ENCODE measurements around the gene FKBP15. TPM values are rescaled to one million over a fixed set of nuclear protein-coding genes. Genes with fewer than 3 reads are reported as not detected.

FKBP15 gene
- total RNA-seq, 1 donor from 2014 or later: 26.9 TPM

DNA sequence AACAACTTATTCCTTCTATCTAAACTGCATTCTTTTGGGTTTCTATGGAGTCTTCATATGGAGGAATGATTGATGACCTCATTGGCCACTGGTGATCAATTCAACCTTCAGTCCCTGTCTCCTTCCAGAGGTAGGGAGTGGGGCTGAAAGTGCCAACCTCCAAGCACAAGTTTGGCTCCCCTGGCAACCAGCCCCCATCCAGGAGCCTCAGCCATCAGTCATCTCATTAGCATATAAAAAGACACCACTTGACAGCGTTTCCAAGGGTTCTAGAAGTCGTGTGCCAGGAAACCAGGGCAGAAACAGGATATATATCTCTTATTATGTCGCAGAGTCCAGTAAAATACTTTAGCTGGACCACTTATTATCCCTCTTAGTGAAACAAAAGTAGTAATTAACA lies 60.5 kb downstream of the FKBP15 start:
- Mint-ChIP-seq H3K27me3 (no peaks in the 10 kb centered on the region), H3K4me1 (ENCODE audit: low read depth) (no peaks in the 10 kb centered on the region), H3K36me3 (ENCODE audit: insufficient read depth) (peaks cover 11% of the 10 kb centered on the region), H3K9me3 (ENCODE audit: low read depth) (no peaks in the 10 kb centered on the region), H3K4me3 (ENCODE audit: low read depth) (no peak overlapping the region), H3K27ac (no peak overlapping the region)
- TF ChIP-seq, protein P1, sequence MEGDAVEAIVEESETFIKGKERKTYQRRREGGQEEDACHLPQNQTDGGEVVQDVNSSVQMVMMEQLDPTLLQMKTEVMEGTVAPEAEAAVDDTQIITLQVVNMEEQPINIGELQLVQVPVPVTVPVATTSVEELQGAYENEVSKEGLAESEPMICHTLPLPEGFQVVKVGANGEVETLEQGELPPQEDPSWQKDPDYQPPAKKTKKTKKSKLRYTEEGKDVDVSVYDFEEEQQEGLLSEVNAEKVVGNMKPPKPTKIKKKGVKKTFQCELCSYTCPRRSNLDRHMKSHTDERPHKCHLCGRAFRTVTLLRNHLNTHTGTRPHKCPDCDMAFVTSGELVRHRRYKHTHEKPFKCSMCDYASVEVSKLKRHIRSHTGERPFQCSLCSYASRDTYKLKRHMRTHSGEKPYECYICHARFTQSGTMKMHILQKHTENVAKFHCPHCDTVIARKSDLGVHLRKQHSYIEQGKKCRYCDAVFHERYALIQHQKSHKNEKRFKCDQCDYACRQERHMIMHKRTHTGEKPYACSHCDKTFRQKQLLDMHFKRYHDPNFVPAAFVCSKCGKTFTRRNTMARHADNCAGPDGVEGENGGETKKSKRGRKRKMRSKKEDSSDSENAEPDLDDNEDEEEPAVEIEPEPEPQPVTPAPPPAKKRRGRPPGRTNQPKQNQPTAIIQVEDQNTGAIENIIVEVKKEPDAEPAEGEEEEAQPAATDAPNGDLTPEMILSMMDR (IDR thresholded peaks at IDR 0.05; ENCODE audit: unreplicated experiment): no peak
- DNase-seq (ENCODE audit: low spot score, unreplicated experiment): no peak

DNA sequence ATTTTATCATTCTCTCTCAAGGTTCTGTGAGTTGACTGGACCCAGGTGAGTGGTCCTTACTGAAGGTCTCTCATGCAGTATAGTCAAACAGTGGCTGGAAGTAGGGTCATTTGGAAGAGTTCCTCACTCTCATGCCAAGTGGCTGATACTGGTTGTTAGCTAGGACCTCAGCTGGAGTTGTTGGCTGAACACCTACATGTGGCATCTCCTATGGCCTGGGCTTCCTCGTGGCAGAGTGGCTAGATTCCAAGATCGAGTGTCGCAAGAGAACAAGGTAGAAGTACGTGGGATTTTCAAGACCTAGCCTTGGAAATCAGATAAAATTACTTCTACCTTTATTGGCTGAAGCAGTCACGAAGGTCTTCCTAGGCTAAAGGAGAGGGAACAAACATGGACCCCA lies 62.6 kb downstream of the FKBP15 start:
- Mint-ChIP-seq H3K27me3 (no peaks in the 10 kb centered on the region), H3K9me3 (ENCODE audit: low read depth) (no peaks in the 10 kb centered on the region), H3K4me3 (ENCODE audit: low read depth) (no peak overlapping the region), H3K36me3 (ENCODE audit: insufficient read depth) (peaks cover 7% of the 10 kb centered on the region), H3K27ac (no peak overlapping the region), H3K4me1 (ENCODE audit: low read depth) (no peaks in the 10 kb centered on the region)
- no peak for DNase-seq (ENCODE audit: low spot score, unreplicated experiment)
- TF ChIP-seq, protein P1 (IDR thresholded peaks at IDR 0.05; ENCODE audit: unreplicated experiment): no peak

DNA sequence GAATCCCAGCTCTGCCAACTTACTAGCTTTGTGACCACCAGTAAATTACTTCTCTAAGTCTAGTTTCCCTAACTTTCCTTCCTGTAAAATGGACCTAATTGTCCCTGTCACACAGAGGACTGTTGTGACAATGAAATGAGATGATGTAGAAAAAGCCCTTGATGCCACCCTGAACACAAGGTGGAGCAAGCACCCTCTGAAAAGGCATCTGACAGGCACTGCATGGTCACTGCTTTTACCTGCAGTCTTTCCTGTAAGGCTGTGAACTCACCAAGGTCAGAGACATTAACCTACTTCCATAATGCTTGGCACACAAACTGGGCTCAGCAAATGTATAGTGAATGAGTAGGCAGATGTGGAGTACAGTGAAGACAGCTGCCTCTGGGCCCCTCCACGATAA lies 64.2 kb downstream of the FKBP15 start:
- Mint-ChIP-seq H3K4me1 (ENCODE audit: low read depth) (peaks cover 7% of the 10 kb centered on the region), H3K9me3 (ENCODE audit: low read depth) (no peaks in the 10 kb centered on the region), H3K4me3 (ENCODE audit: low read depth) (no peak overlapping the region), H3K27ac (no peak overlapping the region), H3K27me3 (peaks cover 8% of the 10 kb centered on the region), H3K36me3 (ENCODE audit: insufficient read depth) (peaks cover 7% of the 10 kb centered on the region)
- TF ChIP-seq, protein P1 (IDR thresholded peaks at IDR 0.05; ENCODE audit: unreplicated experiment): no peak
- DNase-seq (ENCODE audit: low spot score, unreplicated experiment): no peak

DNA sequence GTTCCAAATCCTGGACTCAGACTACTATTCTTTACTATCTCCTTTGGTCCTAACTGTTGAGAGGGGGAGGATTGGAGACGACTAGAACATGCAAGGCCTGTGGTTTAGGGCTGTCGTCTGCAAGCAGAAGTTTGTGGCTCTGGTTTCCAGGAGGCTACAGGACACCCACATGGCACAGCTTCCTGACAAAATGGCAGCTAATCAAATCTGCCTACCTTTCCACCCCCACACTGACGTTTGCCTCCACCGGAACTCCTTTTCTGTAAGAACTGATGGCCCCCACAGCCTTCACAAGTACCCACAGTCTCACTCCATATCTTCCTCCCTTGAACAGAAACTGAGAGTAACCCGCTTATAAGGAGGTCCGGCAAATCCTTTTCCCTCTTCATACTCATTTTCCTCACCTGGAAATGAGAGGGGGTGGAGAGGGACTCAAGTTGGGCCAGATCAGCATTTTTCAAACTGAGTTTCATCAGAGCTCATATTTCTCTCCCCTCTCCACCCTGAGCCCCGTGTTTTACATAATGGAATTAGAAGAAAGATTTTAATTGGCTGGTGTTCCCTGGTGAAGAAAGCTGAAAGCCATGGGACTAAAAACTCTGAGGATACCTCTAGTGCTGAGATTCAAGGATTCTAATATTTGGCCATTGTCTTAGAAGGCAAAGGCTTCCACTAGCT lies 65.0 kb downstream of the FKBP15 start:
- peaks cover 7% of the 10 kb centered on the region for H3K36me3 Mint-ChIP-seq (ENCODE audit: insufficient read depth)
- DNase-seq (ENCODE audit: low spot score, unreplicated experiment): no peak
- peaks cover 11% of the 10 kb centered on the region for H3K4me1 Mint-ChIP-seq (ENCODE audit: low read depth)
- H3K9me3 Mint-ChIP-seq (ENCODE audit: low read depth): no peaks in the 10 kb centered on the region
- TF ChIP-seq, protein P1 (IDR thresholded peaks at IDR 0.05; ENCODE audit: unreplicated experiment): no peak
- H3K27ac Mint-ChIP-seq: no peak overlapping the region
- no peak overlapping the region for H3K4me3 Mint-ChIP-seq (ENCODE audit: low read depth)
- H3K27me3 Mint-ChIP-seq: peaks cover 11% of the 10 kb centered on the region

DNA sequence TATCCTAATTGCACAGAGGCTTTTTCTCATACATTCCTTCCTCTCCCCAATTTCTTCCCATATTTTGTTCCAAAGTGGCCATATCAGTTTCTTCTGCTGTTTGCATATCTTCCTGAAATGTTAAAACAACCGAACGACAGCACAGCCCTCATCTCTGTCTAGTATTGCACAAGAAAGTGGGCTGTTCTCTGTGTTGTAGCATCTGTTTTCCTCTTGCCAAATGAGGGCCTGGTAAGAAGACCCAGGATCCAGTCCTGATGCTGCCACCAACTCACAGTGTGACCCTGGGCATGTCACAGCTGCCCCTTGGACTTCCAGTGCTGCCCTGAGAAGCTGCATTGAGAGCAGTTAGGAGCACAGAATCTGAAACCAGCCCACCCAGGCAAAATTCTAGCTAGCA lies 66.1 kb downstream of the FKBP15 start:
- H3K27ac Mint-ChIP-seq: no peak overlapping the region
- H3K27me3 Mint-ChIP-seq: peaks cover 11% of the 10 kb centered on the region
- TF ChIP-seq, protein P1 (IDR thresholded peaks at IDR 0.05; ENCODE audit: unreplicated experiment): no peak
- H3K36me3 Mint-ChIP-seq (ENCODE audit: insufficient read depth): peaks cover 6% of the 10 kb centered on the region
- DNase-seq (ENCODE audit: low spot score, unreplicated experiment): no peak
- peaks cover 11% of the 10 kb centered on the region for H3K4me1 Mint-ChIP-seq (ENCODE audit: low read depth)
- no peaks in the 10 kb centered on the region for H3K9me3 Mint-ChIP-seq (ENCODE audit: low read depth)
- no peak overlapping the region for H3K4me3 Mint-ChIP-seq (ENCODE audit: low read depth)
